ENCODE measurements around the gene HS3ST4.
"Not testable (repeated sequence)": the region's sequence is repeated elsewhere in the genome, so short reads cannot be mapped to it uniquely, and the experiment has no call there.

The HS3ST4 gene

GRCh38 chr16:26071101-26071866 is 379.5 kb downstream of the HS3ST4 start:
- in situ Hi-C loops (cut with MboI; ENCODE audit: low sequenced_read_pairs): no loop called here

GRCh38 chr16:26078716-26079355 is 387.1 kb downstream of the HS3ST4 start:
- in situ Hi-C loops (cut with MboI; ENCODE audit: low sequenced_read_pairs): no loop called here

- in situ Hi-C loops (cut with MboI; ENCODE audit: low sequenced_read_pairs): no loop called here
Measured at GRCh38 chr16:26087091-26087490, 395.3 kb downstream of the HS3ST4 start.

GRCh38 chr16:26091511-26091910 is 399.8 kb downstream of the HS3ST4 start:
- in situ Hi-C loops (cut with MboI; ENCODE audit: low sequenced_read_pairs): no loop called here

- in situ Hi-C loops (cut with MboI; ENCODE audit: low sequenced_read_pairs): not testable (repeated sequence)
Measured at GRCh38 chr16:26098206-26098605, 406.4 kb downstream of the HS3ST4 start.

GRCh38 chr16:26102369-26102768 is 410.6 kb downstream of the HS3ST4 start:
- in situ Hi-C loops (cut with MboI; ENCODE audit: low sequenced_read_pairs): no loop called here

GRCh38 chr16:26108836-26109505 is 417.2 kb downstream of the HS3ST4 start:
- in situ Hi-C loops (cut with MboI; ENCODE audit: low sequenced_read_pairs): no loop called here

- in situ Hi-C loops (cut with MboI; ENCODE audit: low sequenced_read_pairs): no loop called here
Measured at GRCh38 chr16:26111900-26112299, 420.1 kb downstream of the HS3ST4 start.

- in situ Hi-C loops (cut with MboI; ENCODE audit: low sequenced_read_pairs): no loop called here
Measured at GRCh38 chr16:26118575-26118974, 426.8 kb downstream of the HS3ST4 start.

- in situ Hi-C loops (cut with MboI; ENCODE audit: low sequenced_read_pairs): no loop called here
Measured at GRCh38 chr16:26120729-26121128, 429.0 kb downstream of the HS3ST4 start.

- in situ Hi-C loops (cut with MboI; ENCODE audit: low sequenced_read_pairs): no loop called here
Measured at GRCh38 chr16:26128296-26128695, 436.5 kb downstream of the HS3ST4 start.

GRCh38 chr16:26129997-26130396 is 438.2 kb downstream of the HS3ST4 start:
- in situ Hi-C loops (cut with MboI; ENCODE audit: low sequenced_read_pairs): no loop called here

GRCh38 chr16:26133416-26134093 is 441.8 kb downstream of the HS3ST4 start:
- in situ Hi-C loops (cut with MboI; ENCODE audit: low sequenced_read_pairs): no loop called here

- in situ Hi-C loops (cut with MboI; ENCODE audit: low sequenced_read_pairs): no loop called here
Measured at GRCh38 chr16:26134588-26134987, 442.8 kb downstream of the HS3ST4 start.

GRCh38 chr16:26137956-26138355 is 446.2 kb downstream of the HS3ST4 start:
- in situ Hi-C loops (cut with MboI; ENCODE audit: low sequenced_read_pairs): no loop called here

- in situ Hi-C loops (cut with MboI; ENCODE audit: low sequenced_read_pairs): no loop called here
Measured at GRCh38 chr16:26139091-26139490, 447.3 kb downstream of the HS3ST4 start.

GRCh38 chr16:26139884-26140283 is 448.1 kb downstream of the HS3ST4 start:
- in situ Hi-C loops (cut with MboI; ENCODE audit: low sequenced_read_pairs): no loop called here

GRCh38 chr16:26149364-26150190 is 457.8 kb downstream of the HS3ST4 start:
- in situ Hi-C loops (cut with MboI; ENCODE audit: low sequenced_read_pairs): no loop called here

GRCh38 chr16:26155221-26155620 is 463.5 kb downstream of the HS3ST4 start:
- in situ Hi-C loops (cut with MboI; ENCODE audit: low sequenced_read_pairs): no loop called here

- in situ Hi-C loops (cut with MboI; ENCODE audit: low sequenced_read_pairs): no loop called here
Measured at GRCh38 chr16:26157319-26157718, 465.6 kb downstream of the HS3ST4 start.
